Osteoblast (primary cell): ENCODE data around the gene ZBTB9. TPM values are rescaled to one million over a fixed set of nuclear protein-coding genes. Genes with fewer than 3 reads are reported as not detected.

Experiments
- DNase-seq: peaks from one replicate; pipeline ENCODE4 v3.0.0; 2011; ENCODE audit warnings: low spot score, mixed read lengths; ENCODE audit not compliant: insufficient read length; ENCODE audit errors: missing footprints
- H2AFZ ChIP-seq: 2 replicates; pipeline ENCODE4 v1.6.0; 2011; ENCODE audit warnings: mild to moderate bottlenecking, low read length
- H3K27ac ChIP-seq: 2 replicates; pipeline ENCODE4 v1.5.1; 2011; ENCODE audit warnings: mild to moderate bottlenecking, low read depth, low read length, moderate library complexity
- H3K27me3 ChIP-seq: 2 replicates; pipeline ENCODE4 v1.6.0; 2012; ENCODE audit warnings: mild to moderate bottlenecking, control low read depth, inconsistent platforms, low read length, moderate library complexity; ENCODE audit not compliant: insufficient read depth
- H3K36me3 ChIP-seq: 2 replicates; pipeline ENCODE4 v1.5.1; 2011; ENCODE audit warnings: mild to moderate bottlenecking, low read length, control low read depth, moderate library complexity; ENCODE audit not compliant: insufficient read depth
- H3K4me1 ChIP-seq: 2 replicates; pipeline ENCODE4 v1.5.1; 2011; ENCODE audit warnings: mild to moderate bottlenecking, low read length, control low read depth, moderate library complexity; ENCODE audit not compliant: insufficient read depth
- H3K4me2 ChIP-seq: 2 replicates; pipeline ENCODE4 v1.6.0; 2011; ENCODE audit warnings: mild to moderate bottlenecking, low read length; ENCODE audit not compliant: insufficient read depth
- H3K4me3 ChIP-seq: fragments of 200-600 bp; sonication (generic); 3 replicates; pipeline ENCODE4 v1.5.1; 2012; ENCODE audit warnings: mild to moderate bottlenecking, low read length, inconsistent platforms; ENCODE audit not compliant: insufficient read depth
- H3K79me2 ChIP-seq: 2 replicates; pipeline ENCODE4 v1.6.0; 2012; ENCODE audit warnings: mild to moderate bottlenecking, low read length, control low read depth, inconsistent platforms; ENCODE audit not compliant: insufficient read depth
- H3K9me3 ChIP-seq: 2 replicates; pipeline ENCODE4 v1.5.1; 2011; ENCODE audit warnings: low read depth, low read length, control low read depth
- H4K20me1 ChIP-seq: 2 replicates; pipeline ENCODE4 v1.6.0; 2012; ENCODE audit warnings: mild to moderate bottlenecking, low read length, control low read depth; ENCODE audit not compliant: insufficient read depth
- total RNA-seq: library from RNA; depleted of rRNA; stranded (reverse); fragments of >200 nt; gene quantifications from 2 replicates; pipeline ENCODE4 v1.2.3, GENCODE V29; 2012
- TF ChIP-seq, protein P1 (sequence below): IDR thresholded peaks from 2 replicates; pipeline ENCODE4 v1.5.1; 2011; ENCODE audit warnings: mild to moderate bottlenecking, low read depth, low read length, moderate library complexity; ENCODE audit errors: extremely low read depth

The ZBTB9 gene
- total RNA-seq, 1 donor, result 4.7 TPM

DNA sequence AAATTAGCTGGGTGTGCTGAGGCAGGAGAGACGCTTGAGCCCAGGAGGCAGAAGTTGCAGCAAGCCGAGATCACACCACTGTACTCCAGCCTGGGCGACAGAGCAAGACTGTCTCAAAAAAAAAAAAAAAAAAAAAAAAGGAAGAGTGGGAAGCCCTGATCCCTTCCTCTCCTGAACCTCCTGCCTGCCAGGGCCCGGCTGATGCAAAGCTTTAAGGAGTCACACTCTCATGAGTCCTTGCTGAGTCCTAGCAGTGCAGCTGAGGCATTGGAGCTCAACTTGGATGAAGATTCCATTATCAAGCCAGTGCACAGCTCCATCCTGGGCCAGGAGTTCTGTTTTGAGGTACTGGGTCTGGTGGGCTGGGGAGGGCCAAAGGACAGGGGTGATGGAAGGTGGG lies 19.4 kb upstream of the ZBTB9 start:
- Histone ChIP-seq H3K36me3 (peaks cover 48% of the 10 kb centered on the region), H3K27me3 (no peaks in the 10 kb centered on the region), H4K20me1 (peaks cover 22% of the 10 kb centered on the region), H3K4me3 (no peak overlapping the region), H3K9me3 (no peaks in the 10 kb centered on the region), H2AFZ (no peak overlapping the region), H3K79me2 (peaks cover 22% of the 10 kb centered on the region), H3K4me1 (peaks cover 3% of the 10 kb centered on the region), H3K4me2 (no peak overlapping the region), H3K27ac (no peak overlapping the region)
- TF ChIP-seq, protein P1, sequence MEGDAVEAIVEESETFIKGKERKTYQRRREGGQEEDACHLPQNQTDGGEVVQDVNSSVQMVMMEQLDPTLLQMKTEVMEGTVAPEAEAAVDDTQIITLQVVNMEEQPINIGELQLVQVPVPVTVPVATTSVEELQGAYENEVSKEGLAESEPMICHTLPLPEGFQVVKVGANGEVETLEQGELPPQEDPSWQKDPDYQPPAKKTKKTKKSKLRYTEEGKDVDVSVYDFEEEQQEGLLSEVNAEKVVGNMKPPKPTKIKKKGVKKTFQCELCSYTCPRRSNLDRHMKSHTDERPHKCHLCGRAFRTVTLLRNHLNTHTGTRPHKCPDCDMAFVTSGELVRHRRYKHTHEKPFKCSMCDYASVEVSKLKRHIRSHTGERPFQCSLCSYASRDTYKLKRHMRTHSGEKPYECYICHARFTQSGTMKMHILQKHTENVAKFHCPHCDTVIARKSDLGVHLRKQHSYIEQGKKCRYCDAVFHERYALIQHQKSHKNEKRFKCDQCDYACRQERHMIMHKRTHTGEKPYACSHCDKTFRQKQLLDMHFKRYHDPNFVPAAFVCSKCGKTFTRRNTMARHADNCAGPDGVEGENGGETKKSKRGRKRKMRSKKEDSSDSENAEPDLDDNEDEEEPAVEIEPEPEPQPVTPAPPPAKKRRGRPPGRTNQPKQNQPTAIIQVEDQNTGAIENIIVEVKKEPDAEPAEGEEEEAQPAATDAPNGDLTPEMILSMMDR, result no peak
- no peak for DNase-seq

DNA sequence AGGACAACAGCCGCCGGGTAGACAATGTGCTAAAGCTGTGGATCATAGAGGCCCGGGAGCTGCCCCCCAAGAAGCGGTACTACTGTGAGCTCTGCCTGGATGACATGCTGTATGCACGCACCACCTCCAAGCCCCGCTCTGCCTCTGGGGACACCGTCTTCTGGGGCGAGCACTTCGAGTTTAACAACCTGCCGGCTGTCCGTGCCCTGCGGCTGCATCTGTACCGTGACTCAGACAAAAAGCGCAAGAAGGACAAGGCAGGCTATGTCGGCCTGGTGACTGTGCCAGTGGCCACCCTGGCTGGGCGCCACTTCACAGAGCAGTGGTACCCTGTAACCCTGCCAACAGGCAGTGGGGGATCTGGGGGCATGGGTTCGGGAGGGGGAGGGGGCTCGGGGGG lies 16.7 kb upstream of the ZBTB9 start:
- Histone ChIP-seq H4K20me1 (peaks cover 6% of the 10 kb centered on the region), H3K4me2 (no peak overlapping the region), H3K36me3 (peaks cover 56% of the 10 kb centered on the region), H3K27me3 (no peaks in the 10 kb centered on the region), H3K4me3 (no peak overlapping the region), H2AFZ (no peak overlapping the region), H3K9me3 (no peaks in the 10 kb centered on the region), H3K79me2 (peaks cover 4% of the 10 kb centered on the region), H3K4me1 (peaks cover 3% of the 10 kb centered on the region), H3K27ac (no peak overlapping the region)
- peak; percentile 36 for DNase-seq
- TF ChIP-seq, protein P1, result no peak

DNA sequence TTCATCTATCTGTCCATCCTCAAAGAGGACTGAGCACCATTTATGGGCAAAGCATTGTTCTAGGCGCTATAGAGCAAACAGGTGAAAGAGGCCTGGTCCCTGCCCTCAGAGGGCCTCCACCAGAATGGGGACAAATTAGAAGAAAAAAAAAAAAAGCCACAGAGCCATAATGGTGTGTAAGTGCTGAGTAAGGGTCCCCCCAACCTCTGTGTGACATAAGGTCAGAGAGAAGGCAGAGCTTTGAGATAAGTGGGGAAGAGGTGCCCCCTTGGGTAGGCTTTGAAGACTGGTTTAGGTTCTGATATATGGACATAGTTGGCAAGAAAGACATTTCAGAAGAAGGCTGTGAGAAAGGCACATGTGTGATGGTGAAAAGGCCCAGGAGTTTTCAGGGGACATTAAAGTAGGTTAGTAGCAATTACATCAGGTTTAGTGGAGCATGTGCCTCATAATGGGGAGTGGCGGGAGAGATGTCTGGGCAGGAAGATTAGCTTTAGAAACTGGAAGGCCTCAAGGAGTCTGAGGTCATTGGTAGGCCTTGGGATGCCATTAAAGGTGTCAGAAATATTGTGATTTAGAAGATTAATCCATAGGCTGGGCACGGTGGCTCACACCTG lies 15.3 kb upstream of the ZBTB9 start:
- Histone ChIP-seq H3K4me2 (no peak overlapping the region), H3K4me1 (peaks cover 3% of the 10 kb centered on the region), H3K79me2 (no peaks in the 10 kb centered on the region), H4K20me1 (no peaks in the 10 kb centered on the region), H3K27ac (no peak overlapping the region), H3K9me3 (no peaks in the 10 kb centered on the region), H3K36me3 (peaks cover 58% of the 10 kb centered on the region), H2AFZ (no peak overlapping the region), H3K27me3 (no peaks in the 10 kb centered on the region), H3K4me3 (no peak overlapping the region)
- TF ChIP-seq, protein P1, result no peak
- peak; percentile 66 for DNase-seq

DNA sequence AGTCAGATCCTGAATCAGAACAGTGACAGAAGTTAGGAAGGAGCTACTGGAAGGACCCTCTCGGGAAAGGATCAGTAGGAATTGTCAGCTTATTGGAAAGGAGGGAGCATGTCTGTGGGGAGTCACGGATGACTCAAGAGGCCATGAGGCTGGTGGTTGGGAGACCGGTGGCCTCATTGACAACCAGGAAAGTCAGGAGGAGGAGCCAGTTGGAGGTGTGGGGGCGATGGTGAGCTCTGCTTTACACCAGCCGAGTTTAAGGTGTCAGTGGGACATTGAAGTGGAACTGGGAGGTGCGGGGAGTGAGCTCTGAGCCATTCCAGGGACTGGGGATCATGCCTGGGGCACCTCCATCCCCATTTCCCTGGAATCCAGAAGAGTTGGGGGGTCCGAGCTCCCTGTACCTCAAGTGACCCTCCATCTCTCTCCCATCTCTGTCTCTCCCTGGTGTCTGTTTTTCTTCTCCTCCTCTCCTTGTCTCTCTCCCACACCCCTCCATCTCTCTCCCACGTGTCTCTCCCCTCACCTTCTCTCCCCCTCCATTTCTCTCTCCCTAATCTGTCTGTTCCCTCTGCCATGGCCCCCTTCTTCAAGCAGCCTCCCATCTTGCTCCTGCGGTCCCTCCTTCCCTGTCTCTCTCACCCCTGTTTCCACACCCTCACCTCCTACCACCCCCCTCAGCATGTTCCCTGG lies 14.3 kb upstream of the ZBTB9 start:
- Histone ChIP-seq H3K27me3 (no peaks in the 10 kb centered on the region), H3K79me2 (no peaks in the 10 kb centered on the region), H3K4me2 (no peak overlapping the region), H3K4me3 (no peak overlapping the region), H3K36me3 (peaks cover 66% of the 10 kb centered on the region), H4K20me1 (peaks cover 3% of the 10 kb centered on the region), H2AFZ (no peak overlapping the region), H3K4me1 (peaks cover 3% of the 10 kb centered on the region), H3K27ac (no peak overlapping the region), H3K9me3 (no peaks in the 10 kb centered on the region)
- TF ChIP-seq, protein P1, result no peak
- DNase-seq, result peak; percentile 88
